GM18498 (cell line): ENCODE measurements around the gene NLGN1.
"Not testable (repeated sequence)": the region's sequence is repeated elsewhere in the genome, so short reads cannot be mapped to it uniquely, and the experiment has no call there.

Source experiments
- ATAC-seq: cut with Tn5 transposase; IDR thresholded peaks from one replicate; pipeline ENCODE4 v1.9.1; 2021; ENCODE audit warnings: mild to moderate bottlenecking, moderate library complexity; ENCODE audit not compliant: unreplicated experiment

Gene NLGN1

GRCh38 chr3:174202561-174202960 is 805.0 kb downstream of the NLGN1 start:
- ATAC-seq, result no peak

- ATAC-seq, result no peak
These were observed 807.2 kb downstream of the NLGN1 start for GRCh38 chr3:174204765-174205164.

- no peak for ATAC-seq
These were observed 809.2 kb downstream of the NLGN1 start for GRCh38 chr3:174206607-174207192.

- no peak for ATAC-seq
These were observed 810.6 kb downstream of the NLGN1 start for GRCh38 chr3:174208161-174208560.

- not testable (repeated sequence) for ATAC-seq
These were observed 814.4 kb downstream of the NLGN1 start for GRCh38 chr3:174211896-174212295.

DNA sequence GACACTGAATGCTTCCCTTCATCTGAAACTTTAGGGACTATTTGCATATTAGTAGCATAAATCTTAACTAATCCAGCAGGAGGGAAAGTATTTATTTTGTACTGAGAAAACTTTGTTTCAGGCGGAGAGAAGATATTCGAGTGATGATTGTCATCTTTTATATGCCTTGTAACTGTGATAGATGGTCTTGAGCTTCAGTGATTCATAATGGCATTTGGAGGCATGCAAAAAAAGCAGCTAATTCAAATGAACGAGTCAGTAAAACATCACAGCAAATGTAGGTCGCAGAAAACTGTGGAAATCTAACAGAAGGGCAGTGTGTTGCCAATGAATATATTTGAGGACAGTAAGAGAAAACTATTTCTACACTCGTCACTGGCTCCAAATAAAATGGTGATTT is 817.9 kb downstream of the NLGN1 start:
- no peak for ATAC-seq

DNA sequence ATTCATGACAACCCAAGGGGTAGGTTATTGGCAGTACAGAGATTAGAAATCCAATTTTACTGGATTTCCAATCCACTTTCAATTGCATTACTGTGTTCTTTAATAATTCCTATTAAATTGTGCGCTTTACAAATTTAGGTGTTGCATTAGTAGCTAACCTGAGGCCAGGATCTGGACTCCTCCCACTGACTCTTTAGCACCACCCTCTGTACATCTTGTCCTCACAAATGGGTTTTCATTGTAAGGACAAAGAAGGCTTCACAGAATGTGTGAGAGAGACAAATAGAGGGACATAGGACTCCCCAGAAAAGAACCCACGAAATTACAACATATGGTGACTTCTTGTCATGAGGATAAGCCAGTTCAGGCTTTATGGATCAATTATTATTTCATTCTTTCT is 818.5 kb downstream of the NLGN1 start:
- no peak for ATAC-seq

- ATAC-seq, result no peak
These were observed 819.6 kb downstream of the NLGN1 start for GRCh38 chr3:174216946-174217718.

- no peak for ATAC-seq
These were observed 820.5 kb downstream of the NLGN1 start for GRCh38 chr3:174218016-174218415.

DNA sequence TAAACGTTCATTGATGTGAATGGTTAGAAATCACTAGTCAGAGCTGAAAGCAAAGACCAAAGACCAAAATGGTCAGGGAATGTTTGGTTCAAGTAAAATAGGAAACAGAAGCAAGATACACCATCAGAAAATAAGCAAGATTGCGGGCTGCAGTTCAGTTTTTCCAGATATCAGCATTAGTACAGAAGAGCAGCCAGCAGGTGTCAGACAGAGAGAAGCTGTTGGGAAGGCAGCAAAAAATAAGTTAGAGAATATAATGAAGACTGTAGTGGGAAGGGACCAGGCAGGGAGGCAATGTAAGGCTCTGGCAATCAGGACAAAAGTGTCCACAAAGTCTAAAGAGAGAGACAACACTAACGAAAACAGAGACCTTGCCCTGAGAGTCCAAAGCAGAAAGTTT is 822.2 kb downstream of the NLGN1 start:
- no peak for ATAC-seq

- ATAC-seq, result no peak
These were observed 823.4 kb downstream of the NLGN1 start for GRCh38 chr3:174220775-174221554.

DNA sequence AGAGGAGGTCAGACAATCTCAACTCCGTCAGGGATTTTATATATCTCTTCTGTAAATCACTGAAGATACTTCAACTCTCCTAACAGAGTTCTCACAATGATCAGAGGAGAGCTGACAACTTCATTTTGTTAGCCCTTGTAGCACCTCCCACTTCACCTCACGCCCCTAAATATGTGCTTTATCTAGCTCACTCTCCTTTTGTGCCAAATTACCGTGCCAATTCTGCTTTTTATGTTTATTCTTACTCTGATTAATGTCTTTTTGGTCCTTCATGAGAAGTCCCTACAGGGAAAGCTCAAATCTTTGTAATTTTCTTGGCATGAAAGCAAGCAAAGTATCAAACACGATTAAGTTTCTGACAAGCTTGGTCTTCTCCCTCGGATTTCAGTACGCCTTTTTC is 825.5 kb downstream of the NLGN1 start:
- no peak for ATAC-seq

GRCh38 chr3:174223626-174224025 is 826.1 kb downstream of the NLGN1 start:
- ATAC-seq, result no peak

DNA sequence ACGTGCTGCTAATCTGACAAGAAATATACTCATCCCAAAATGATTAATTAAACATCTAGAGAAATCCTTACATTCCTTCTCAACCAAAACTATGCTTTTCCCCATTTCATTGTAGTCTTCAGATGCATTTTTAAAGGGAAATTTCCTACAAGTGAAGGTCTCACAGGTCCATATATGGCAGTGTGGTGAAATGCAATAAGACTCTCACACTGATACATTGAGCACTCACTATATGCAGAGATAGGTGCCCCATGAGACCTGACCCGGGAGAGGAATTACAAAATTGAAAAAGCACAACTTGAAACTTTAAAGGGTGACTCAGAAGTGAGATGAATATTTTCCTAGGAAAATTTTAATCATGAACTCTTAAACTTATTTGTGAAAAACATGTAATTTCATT is 832.4 kb downstream of the NLGN1 start:
- ATAC-seq, result no peak

DNA sequence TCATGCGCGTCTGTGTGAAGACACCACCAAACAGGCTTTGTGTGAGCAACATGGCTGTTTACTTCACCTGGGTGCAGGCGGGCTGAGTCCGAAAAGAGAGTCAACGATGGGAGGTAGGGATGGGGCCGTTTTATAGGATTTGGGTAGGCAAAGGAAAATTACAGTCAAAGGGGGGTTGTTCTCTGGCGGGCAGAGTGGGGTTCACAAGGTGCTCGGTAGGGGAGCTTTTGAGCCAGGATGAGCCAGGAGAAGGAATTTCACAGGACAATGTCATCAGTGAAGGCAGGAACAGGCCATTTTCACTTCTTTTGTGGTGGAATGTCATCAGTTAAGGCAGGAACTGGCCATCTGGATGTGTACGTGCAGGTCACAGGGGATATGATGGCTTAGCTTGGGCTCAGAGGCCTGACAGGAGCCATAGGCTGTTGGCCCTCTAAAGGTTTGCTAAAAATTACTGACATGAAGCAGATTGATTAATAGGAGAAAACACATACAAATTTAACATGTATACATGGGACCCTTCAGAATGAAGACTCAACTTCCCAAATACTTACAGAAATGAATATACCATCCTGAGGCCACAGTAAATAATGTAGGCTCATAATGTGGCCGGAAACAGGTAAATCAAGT is 834.6 kb downstream of the NLGN1 start:
- not testable (repeated sequence) for ATAC-seq

GRCh38 chr3:174232658-174233429 is 835.3 kb downstream of the NLGN1 start:
- ATAC-seq, result no peak

- ATAC-seq, result no peak
These were observed 836.0 kb downstream of the NLGN1 start for GRCh38 chr3:174233511-174233910.

GRCh38 chr3:174242311-174243041 is 844.9 kb downstream of the NLGN1 start:
- no peak for ATAC-seq

- no peak for ATAC-seq
These were observed 845.6 kb downstream of the NLGN1 start for GRCh38 chr3:174243171-174243570.

DNA sequence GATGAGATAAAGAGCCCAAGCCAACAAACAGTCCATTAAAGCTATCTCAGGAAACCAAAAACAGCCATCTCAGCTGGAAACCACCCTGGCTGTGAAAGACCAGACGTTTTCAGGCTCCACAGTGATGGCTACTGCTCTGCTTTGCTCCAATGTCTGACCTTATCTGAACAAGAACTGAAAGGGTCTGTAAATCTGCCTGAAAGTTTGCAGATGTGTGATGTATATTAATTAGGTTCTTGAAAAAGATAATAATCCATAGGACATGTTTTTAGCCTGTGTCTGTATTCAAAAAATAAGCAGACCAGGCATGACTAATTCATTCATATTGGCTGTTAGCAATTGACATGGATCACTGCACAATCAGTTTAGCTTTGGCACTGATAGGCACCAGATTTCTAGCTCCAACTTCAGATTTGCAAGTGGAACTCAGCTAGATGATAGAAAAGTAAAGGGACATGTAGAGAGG is 850.2 kb downstream of the NLGN1 start:
- ATAC-seq, result no peak
